NCI-H82 treated with DMSO at 0.1 percent for 48 hours (cell line): ENCODE data around the gene CKAP2L.

ENCODE experiments used
- DNase-seq: peaks from one replicate; lab custom pipeline; 2025; ENCODE audit not compliant: unreplicated experiment; lab: John Stamatoyannopoulos, UW

CKAP2L gene

GRCh38 chr2:112762276-112762675 is 2.1 kb downstream of the CKAP2L start:
- DNase-seq = no peak

GRCh38 chr2:112760149-112760548 is 4.3 kb downstream of the CKAP2L start:
- DNase-seq = no peak

- no peak for DNase-seq
These were observed 5.7 kb downstream of the CKAP2L start for GRCh38 chr2:112758711-112759110.

GRCh38 chr2:112757265-112757664 is 7.1 kb downstream of the CKAP2L start:
- no peak for DNase-seq

GRCh38 chr2:112756207-112756606 is 8.2 kb downstream of the CKAP2L start:
- DNase-seq = no peak

- no peak for DNase-seq
These were observed 9.0 kb downstream of the CKAP2L start for GRCh38 chr2:112755444-112755843.

- no peak for DNase-seq
These were observed 9.8 kb downstream of the CKAP2L start for GRCh38 chr2:112754564-112754963.

- no peak for DNase-seq
These were observed 11.7 kb downstream of the CKAP2L start for GRCh38 chr2:112752667-112753066.

- DNase-seq = no peak
These were observed 12.8 kb downstream of the CKAP2L start for GRCh38 chr2:112751451-112752197.

GRCh38 chr2:112750560-112750843 is 13.9 kb downstream of the CKAP2L start:
- no peak for DNase-seq

- DNase-seq = peak; percentile 8
These were observed 14.5 kb downstream of the CKAP2L start for GRCh38 chr2:112749755-112750559.

- DNase-seq = no peak
These were observed 23.9 kb downstream of the CKAP2L start for GRCh38 chr2:112740527-112740926.

GRCh38 chr2:112737542-112738232 is 26.7 kb downstream of the CKAP2L start:
- DNase-seq = no peak

- DNase-seq = no peak
These were observed 30.5 kb downstream of the CKAP2L start for GRCh38 chr2:112733871-112734270.

GRCh38 chr2:112733456-112733855 is 31.0 kb downstream of the CKAP2L start:
- DNase-seq = no peak

GRCh38 chr2:112731479-112731878 is 32.9 kb downstream of the CKAP2L start:
- no peak for DNase-seq

GRCh38 chr2:112730791-112731190 is 33.6 kb downstream of the CKAP2L start:
- DNase-seq = no peak

- DNase-seq = no peak
These were observed 34.2 kb downstream of the CKAP2L start for GRCh38 chr2:112730216-112730615.

- DNase-seq = no peak
These were observed 35.8 kb downstream of the CKAP2L start for GRCh38 chr2:112728378-112729175.

- no peak for DNase-seq
These were observed 36.4 kb downstream of the CKAP2L start for GRCh38 chr2:112728029-112728362.

GRCh38 chr2:112727276-112728028 is 37.0 kb downstream of the CKAP2L start:
- no peak for DNase-seq
